ENCODE data around the gene HNF1A. TPM values are rescaled to one million over a fixed set of nuclear protein-coding genes. Genes with fewer than 3 reads are reported as not detected.

HNF1A gene
- total RNA-seq, 2 donors from 2014 or later, result 18.0 to 24.7 TPM

- Histone ChIP-seq H3K4me1 (no peaks in the 10 kb centered on the region), H3K27me3 (no peaks in the 10 kb centered on the region), H3K36me3 (no peaks in the 10 kb centered on the region), H3K9ac (ENCODE audit: low read depth in 2 of 2, low read length in 2 of 2) (peak overlapping the region; percentile 43 to 62), H3K4me3 (no peak overlapping the region), H3K9me3 (no peaks in the 10 kb centered on the region), H3K27ac (peak overlapping the region; percentile 78)
- intact Hi-C loops (cut with DNase I), result no loop called here
- no peak for TF ChIP-seq CTCF (IDR thresholded peaks at IDR 0.05)
- DNase-seq, result peak; percentile 84
Observed at GRCh38 chr12:120984351-120984898, 6.1 kb downstream of the HNF1A start.

- Histone ChIP-seq H3K9me3 (no peaks in the 10 kb centered on the region), H3K27ac (no peak overlapping the region), H3K36me3 (no peaks in the 10 kb centered on the region), H3K27me3 (no peaks in the 10 kb centered on the region), H3K4me3 (no peak overlapping the region), H3K9ac (ENCODE audit: low read depth in 2 of 2, low read length in 2 of 2) (no peak overlapping the region), H3K4me1 (no peaks in the 10 kb centered on the region)
- no peak for TF ChIP-seq CTCF (IDR thresholded peaks at IDR 0.05)
- intact Hi-C loops (cut with DNase I), result no loop called here
- no peak for DNase-seq
Observed at GRCh38 chr12:120988234-120988633, 9.9 kb downstream of the HNF1A start.

- no peak for DNase-seq
- no peaks in the 10 kb centered on the region for H3K27me3 ChIP-seq
- intact Hi-C loops (cut with DNase I), result no loop called here
- H3K36me3 ChIP-seq, result no peaks in the 10 kb centered on the region
- no peak overlapping the region for H3K4me3 ChIP-seq
- H3K27ac ChIP-seq, result no peak overlapping the region
- no peaks in the 10 kb centered on the region for H3K4me1 ChIP-seq
- TF ChIP-seq CTCF (IDR thresholded peaks at IDR 0.05), result no peak
- no peaks in the 10 kb centered on the region for H3K9me3 ChIP-seq
- no peak overlapping the region for H3K9ac ChIP-seq (ENCODE audit: low read depth in 2 of 2, low read length in 2 of 2)
Observed at GRCh38 chr12:120988658-120989057, 10.3 kb downstream of the HNF1A start.

GRCh38 chr12:120989687-120990086, 11.3 kb downstream of the HNF1A start:
- no peaks in the 10 kb centered on the region for H3K36me3 ChIP-seq
- TF ChIP-seq CTCF (IDR thresholded peaks at IDR 0.05), result no peak
- no peaks in the 10 kb centered on the region for H3K4me1 ChIP-seq
- H3K27ac ChIP-seq, result no peak overlapping the region
- H3K4me3 ChIP-seq, result no peak overlapping the region
- no peak overlapping the region for H3K9ac ChIP-seq (ENCODE audit: low read depth in 2 of 2, low read length in 2 of 2)
- no peaks in the 10 kb centered on the region for H3K27me3 ChIP-seq
- intact Hi-C loops (cut with DNase I), result no loop called here
- DNase-seq, result no peak
- H3K9me3 ChIP-seq, result no peaks in the 10 kb centered on the region

GRCh38 chr12:120990487-120991055, 12.2 kb downstream of the HNF1A start:
- H3K9me3 ChIP-seq, result no peaks in the 10 kb centered on the region
- no peaks in the 10 kb centered on the region for H3K36me3 ChIP-seq
- H3K4me3 ChIP-seq, result no peak overlapping the region
- TF ChIP-seq CTCF (IDR thresholded peaks at IDR 0.05), result no peak
- intact Hi-C loops (cut with DNase I), result no loop called here
- no peak for DNase-seq
- H3K27me3 ChIP-seq, result no peaks in the 10 kb centered on the region
- no peaks in the 10 kb centered on the region for H3K4me1 ChIP-seq
- H3K27ac ChIP-seq, result no peak overlapping the region
- no peak overlapping the region for H3K9ac ChIP-seq (ENCODE audit: low read depth in 2 of 2, low read length in 2 of 2)
